Measurements from ENCODE around the gene ABR. TPM values are rescaled to one million over a fixed set of nuclear protein-coding genes. Genes with fewer than 3 reads are reported as not detected.

The ABR gene
- total and polyA plus RNA-seq, 2 of the 13 experiments (the other 11 are each of a cell fraction or from before 2014, with no cell fraction given) = 12.4 to 40.4 TPM

GRCh38 chr17:980406-981291, 199.1 kb downstream of the ABR start (continued):
- no peak for TF ChIP-seq PRDM10 (CRISPR knock-in tag; IDR thresholded peaks at IDR 0.05; ENCODE audit: low read depth)
- no peak for TF ChIP-seq NR2C2 (CRISPR knock-in tag; IDR thresholded peaks at IDR 0.05; ENCODE audit: borderline replicate concordance)
- no peak for TF ChIP-seq ZNF446 (CRISPR knock-in tag; IDR thresholded peaks at IDR 0.05)
- TF ChIP-seq RFX3 (CRISPR knock-in tag; IDR thresholded peaks at IDR 0.05) = no peak
- no peak for TF ChIP-seq PHF21A (CRISPR knock-in tag; IDR thresholded peaks at IDR 0.05)
- TF ChIP-seq ZNF703 (CRISPR knock-in tag; IDR thresholded peaks at IDR 0.05; ENCODE audit: borderline replicate concordance) = no peak
- 0 out of 2 replicates have a peak, but pooled peaks have one; percentile 41 for TF ChIP-seq ZNF556 (CRISPR knock-in tag; IDR thresholded peaks at IDR 0.05; ENCODE audit: borderline replicate concordance)
- no peak for TF ChIP-seq ZNF432 (CRISPR knock-in tag; IDR thresholded peaks at IDR 0.05; ENCODE audit: borderline replicate concordance)
- no peak for TF ChIP-seq ZBTB21 (CRISPR knock-in tag; IDR thresholded peaks at IDR 0.05)
- no peak for TF ChIP-seq RFXANK (CRISPR knock-in tag; IDR thresholded peaks at IDR 0.05)
- TF ChIP-seq NR2F1 (CRISPR knock-in tag; IDR thresholded peaks at IDR 0.05) = no peak
- no peak for TF ChIP-seq AHR (CRISPR knock-in tag; IDR thresholded peaks at IDR 0.05)
- no peak for TF ChIP-seq FOXK2 (IDR thresholded peaks at IDR 0.05)
- TF ChIP-seq ZNF333 (CRISPR knock-in tag; IDR thresholded peaks at IDR 0.05; ENCODE audit: borderline replicate concordance) = no peak
- no peak for TF ChIP-seq MLLT10 (CRISPR knock-in tag; IDR thresholded peaks at IDR 0.05)
- no peak for TF ChIP-seq TOE1 (CRISPR knock-in tag; IDR thresholded peaks at IDR 0.05)
- peak; percentile 33 for TF ChIP-seq HNRNPLL (IDR thresholded peaks at IDR 0.05; ENCODE audit: low read depth, low read length, poor library complexity, severe bottlenecking)
- peak; percentile 43; the same call in 1 of the 2 replicates for TF ChIP-seq TFDP2 (CRISPR knock-in tag; IDR thresholded peaks at IDR 0.05)
- TF ChIP-seq TRIM22 (IDR thresholded peaks at IDR 0.05) = no peak
- no peak for TF ChIP-seq GATA4 (IDR thresholded peaks at IDR 0.05; ENCODE audit: borderline replicate concordance, low read depth)
- TF ChIP-seq ZNF256 (CRISPR knock-in tag; conservative IDR thresholded peaks at IDR 0.05) = no peak
- TF ChIP-seq UBTF (CRISPR knock-in tag; IDR thresholded peaks at IDR 0.05) = no peak
